Omental fat pad (tissue), 4 donors: ENCODE results near the gene GALNS. TPM values are rescaled to one million over a fixed set of nuclear protein-coding genes. Genes with fewer than 3 reads are reported as not detected.

Experiments used
- ATAC-seq: fragments of 150-250 bp; one replicate; pipeline ENCODE4 v1.9.1; 2016; ENCODE audit warnings: mild to moderate bottlenecking, moderate library complexity; ENCODE audit not compliant: low FRiP score
- DNase-seq: peaks from one replicate; pipeline ENCODE4 v3.0.0-alpha.2; 2019; ENCODE audit warnings: low spot score
- CTCF ChIP-seq, 3 donors: fragments of 450-650 bp; IDR thresholded peaks; one replicate each; pipeline ENCODE4 v1.5.1; 2016 to 2017; ENCODE audit warnings: antibody characterized with exemption in 3 of 3, mild to moderate bottlenecking in 3 of 3, moderate library complexity in 2 of 3
- total RNA-seq, 4 donors: library from RNA; depleted of rRNA; stranded (reverse); fragments of >200 nt; gene quantifications; one replicate each; pipeline ENCODE4 v1.1.0, GENCODE V29; 2016

GALNS gene
- total RNA-seq, 4 donors from 2014 or later = 15.0 to 32.0 (median 23.4) TPM

GRCh38 chr16:88868974-88869672 lies 12.4 kb upstream of the GALNS start:
- ATAC-seq (no peak), DNase-seq (no peak)
- no peak for TF ChIP-seq CTCF (IDR thresholded peaks at IDR 0.05)

- no peak for ATAC-seq
- TF ChIP-seq CTCF (IDR thresholded peaks at IDR 0.05) = no peak
- no peak for DNase-seq
Observed at GRCh38 chr16:88867581-88868246, 11.0 kb upstream of the GALNS start.

GRCh38 chr16:88866151-88866920 lies 9.6 kb upstream of the GALNS start, which contains the start of gene PABPN1L:
PABPN1L (minus strand) TSS chr16:88866660; CDS start chr16:88866606, 54 bp downstream.
- no peak for ATAC-seq
- TF ChIP-seq CTCF (IDR thresholded peaks at IDR 0.05) = no peak
- no peak for DNase-seq

GRCh38 chr16:88865742-88866141 lies 9.0 kb upstream of the GALNS start:
- ATAC-seq (no peak), DNase-seq (no peak)
- no peak for TF ChIP-seq CTCF (IDR thresholded peaks at IDR 0.05)

GRCh38 chr16:88865310-88865709 lies 8.6 kb upstream of the GALNS start:
- DNase-seq = no peak
- no peak for TF ChIP-seq CTCF (IDR thresholded peaks at IDR 0.05)
- no peak for ATAC-seq

- no peak for TF ChIP-seq CTCF (IDR thresholded peaks at IDR 0.05)
- no peak for ATAC-seq
- DNase-seq = no peak
Observed at GRCh38 chr16:88864521-88864920, 7.8 kb upstream of the GALNS start.
